Neuron (in vitro differentiated cells): ENCODE data around the gene BPI.
"Not testable (repeated sequence)": the region's sequence is repeated elsewhere in the genome, so short reads cannot be mapped to it uniquely, and the experiment has no call there.

Experiments used
- H2AFZ ChIP-seq: one replicate; pipeline ENCODE4 v1.6.1; 2013; ENCODE audit warnings: low read depth, mild to moderate bottlenecking, inconsistent platforms, low read length, moderate library complexity
- H3K27me3 ChIP-seq: one replicate; pipeline ENCODE4 v1.6.1; 2013; ENCODE audit warnings: low read length; ENCODE audit not compliant: insufficient read depth
- H3K36me3 ChIP-seq: one replicate; pipeline ENCODE4 v1.6.1; 2013; ENCODE audit warnings: low read length; ENCODE audit not compliant: insufficient read depth
- H3K4me1 ChIP-seq: one replicate; pipeline ENCODE4 v1.6.1; 2013; ENCODE audit warnings: low read length; ENCODE audit not compliant: insufficient read depth
- H3K4me3 ChIP-seq: 2 replicates; pipeline ENCODE4 v1.5.1; 2013; ENCODE audit warnings: mild to moderate bottlenecking, low read length, moderate library complexity
- H3K9me3 ChIP-seq: one replicate; pipeline ENCODE4 v1.6.1; 2013; ENCODE audit warnings: low read length

The BPI gene

DNA sequence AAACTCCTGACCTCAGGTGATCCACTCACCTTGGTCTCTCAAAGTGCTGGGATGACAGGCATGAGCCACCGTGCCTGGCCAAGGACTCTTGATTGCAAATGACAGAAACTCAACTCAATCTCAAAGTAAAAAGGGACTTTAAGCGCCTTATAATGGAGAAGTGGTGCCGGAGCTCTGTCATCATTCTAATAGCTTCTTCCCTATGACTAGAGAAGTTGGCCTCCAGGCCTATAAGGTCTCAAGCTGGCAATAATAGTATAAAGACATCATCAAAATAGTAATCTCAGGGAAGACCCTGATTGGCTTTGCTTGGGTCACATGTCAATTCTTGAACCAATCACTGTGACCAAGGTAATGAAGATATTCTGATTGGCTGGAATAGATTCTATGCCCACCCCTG, 34.9 kb upstream of the BPI start:
- Histone ChIP-seq H3K36me3 (no peaks in the 10 kb centered on the region), H3K27me3 (no peaks in the 10 kb centered on the region), H3K4me3 (no peak overlapping the region), H3K9me3 (no peaks in the 10 kb centered on the region), H3K4me1 (no peaks in the 10 kb centered on the region), H2AFZ (no peak overlapping the region)

DNA sequence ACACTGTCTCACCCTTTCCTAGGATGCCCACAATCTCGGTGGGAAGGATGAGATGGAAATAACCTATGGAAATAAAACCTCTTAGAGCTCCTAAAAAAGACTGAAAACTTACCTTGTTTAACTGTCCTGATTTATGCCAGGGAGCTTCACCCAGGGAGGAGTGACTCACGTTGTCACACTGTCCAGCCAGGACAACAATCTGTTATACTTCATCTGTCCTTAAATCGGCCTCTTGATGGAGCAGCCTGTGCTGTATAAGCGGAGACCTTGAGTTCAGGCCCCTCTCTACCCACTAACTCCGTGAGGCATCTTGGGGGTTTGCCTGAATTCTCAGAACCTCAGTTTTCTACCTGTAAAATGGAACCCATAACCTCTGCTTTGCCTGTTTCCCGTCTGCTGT, 34.2 kb upstream of the BPI start:
- Histone ChIP-seq H2AFZ (no peak overlapping the region), H3K4me3 (no peak overlapping the region), H3K4me1 (no peaks in the 10 kb centered on the region)

GRCh38 chr20:38270869-38271605, 32.9 kb upstream of the BPI start:
- Histone ChIP-seq H3K27me3 (no peaks in the 10 kb centered on the region), H3K4me3 (no peak overlapping the region), H3K36me3 (no peaks in the 10 kb centered on the region), H3K4me1 (no peaks in the 10 kb centered on the region), H3K9me3 (no peaks in the 10 kb centered on the region), H2AFZ (no peak overlapping the region)

More for the DNA sequence above, 34.2 kb upstream of the BPI start:
- Histone ChIP-seq H3K36me3 (no peaks in the 10 kb centered on the region), H3K27me3 (no peaks in the 10 kb centered on the region), H3K9me3 (no peaks in the 10 kb centered on the region)

GRCh38 chr20:38271608-38272120, 32.3 kb upstream of the BPI start:
- no peak overlapping the region for H3K4me3 ChIP-seq
- no peak overlapping the region for H2AFZ ChIP-seq
- no peaks in the 10 kb centered on the region for H3K27me3 ChIP-seq
- no peaks in the 10 kb centered on the region for H3K36me3 ChIP-seq
- H3K4me1 ChIP-seq, result no peaks in the 10 kb centered on the region
- H3K9me3 ChIP-seq, result no peaks in the 10 kb centered on the region

DNA sequence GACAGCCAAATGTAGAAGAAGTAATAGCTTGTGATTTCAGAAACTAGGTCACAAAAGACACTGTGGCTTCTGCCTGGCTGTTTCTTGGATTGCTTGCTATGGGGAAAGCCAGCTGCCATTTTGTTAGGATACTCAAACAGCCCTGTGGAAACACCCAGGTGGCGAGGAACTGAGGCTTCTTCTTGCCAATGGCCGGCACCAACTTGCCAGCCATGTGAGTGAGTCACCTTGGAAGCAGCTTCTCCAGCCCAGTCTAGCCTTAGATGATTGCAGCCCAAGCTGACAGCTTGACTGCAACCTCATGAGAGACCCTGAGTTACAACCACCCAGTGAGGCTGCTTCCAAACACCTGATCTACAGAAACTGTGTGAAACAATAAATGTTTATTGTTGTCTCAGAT, 31.6 kb upstream of the BPI start:
- H3K4me1 ChIP-seq, result no peaks in the 10 kb centered on the region
- H2AFZ ChIP-seq, result no peak overlapping the region
- H3K36me3 ChIP-seq, result no peaks in the 10 kb centered on the region
- no peaks in the 10 kb centered on the region for H3K27me3 ChIP-seq
- no peaks in the 10 kb centered on the region for H3K9me3 ChIP-seq
- no peak overlapping the region for H3K4me3 ChIP-seq

- Histone ChIP-seq H3K27me3 (peaks cover 3% of the 10 kb centered on the region), H3K4me1 (no peaks in the 10 kb centered on the region), H2AFZ (no peak overlapping the region), H3K4me3 (no peak overlapping the region), H3K9me3 (no peaks in the 10 kb centered on the region), H3K36me3 (no peaks in the 10 kb centered on the region)
Measured at GRCh38 chr20:38272961-38273360, 31.0 kb upstream of the BPI start.

GRCh38 chr20:38275815-38276550, 28.0 kb upstream of the BPI start:
- Histone ChIP-seq H3K27me3 (peaks cover 3% of the 10 kb centered on the region), H3K4me1 (no peaks in the 10 kb centered on the region), H3K9me3 (no peaks in the 10 kb centered on the region), H3K36me3 (no peaks in the 10 kb centered on the region), H3K4me3 (no peak overlapping the region), H2AFZ (no peak overlapping the region)

DNA sequence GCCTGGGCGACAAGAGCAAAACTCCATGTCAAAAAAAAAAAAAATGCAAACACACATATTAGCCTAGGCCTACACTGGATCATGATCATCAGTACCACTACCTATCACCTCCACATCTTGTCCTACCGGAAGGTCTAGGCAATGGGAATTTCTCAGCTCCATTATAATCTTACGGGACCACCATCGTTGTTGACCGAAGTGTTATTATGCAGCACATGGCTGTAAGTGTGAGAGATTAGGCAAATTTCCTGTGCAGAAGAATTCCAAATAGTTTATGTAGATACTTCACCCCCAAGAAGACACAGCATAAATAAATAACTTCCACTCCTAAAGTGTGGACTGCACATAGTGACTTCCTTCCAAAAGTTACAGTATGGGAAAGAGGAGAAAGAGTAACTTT, 26.7 kb upstream of the BPI start:
- Histone ChIP-seq H3K4me1 (no peaks in the 10 kb centered on the region), H2AFZ (no peak overlapping the region), H3K9me3 (no peaks in the 10 kb centered on the region), H3K4me3 (no peak overlapping the region), H3K36me3 (no peaks in the 10 kb centered on the region), H3K27me3 (peaks cover 3% of the 10 kb centered on the region)

- no peak overlapping the region for H2AFZ ChIP-seq
- H3K4me3 ChIP-seq, result no peak overlapping the region
- peaks cover 3% of the 10 kb centered on the region for H3K27me3 ChIP-seq
- no peaks in the 10 kb centered on the region for H3K9me3 ChIP-seq
- H3K4me1 ChIP-seq, result no peaks in the 10 kb centered on the region
- no peaks in the 10 kb centered on the region for H3K36me3 ChIP-seq
Measured at GRCh38 chr20:38277691-38278090, 26.3 kb upstream of the BPI start.

DNA sequence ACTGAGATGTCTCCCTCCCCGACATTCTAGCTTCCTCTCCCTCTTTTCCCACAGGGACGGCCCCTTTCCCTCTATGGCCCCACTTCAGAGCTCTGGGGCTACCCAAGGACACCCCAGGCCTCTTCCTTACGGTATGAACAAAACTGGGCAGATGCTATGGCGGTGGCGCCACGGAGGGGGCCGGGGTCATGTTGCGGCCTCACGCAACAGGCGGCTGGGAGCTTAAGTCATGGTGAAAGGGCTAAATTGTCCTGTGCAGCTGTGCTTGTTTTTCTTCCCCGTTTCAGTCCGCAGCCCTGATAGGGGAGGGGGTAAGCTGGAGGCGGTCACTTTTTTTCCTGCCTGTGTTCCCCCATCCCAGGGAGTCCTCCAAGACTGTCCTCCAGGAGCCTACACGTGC, 25.8 kb upstream of the BPI start:
- Histone ChIP-seq H3K36me3 (no peaks in the 10 kb centered on the region), H3K9me3 (no peaks in the 10 kb centered on the region), H2AFZ (no peak overlapping the region), H3K4me1 (no peaks in the 10 kb centered on the region), H3K4me3 (no peak overlapping the region), H3K27me3 (peaks cover 3% of the 10 kb centered on the region)

DNA sequence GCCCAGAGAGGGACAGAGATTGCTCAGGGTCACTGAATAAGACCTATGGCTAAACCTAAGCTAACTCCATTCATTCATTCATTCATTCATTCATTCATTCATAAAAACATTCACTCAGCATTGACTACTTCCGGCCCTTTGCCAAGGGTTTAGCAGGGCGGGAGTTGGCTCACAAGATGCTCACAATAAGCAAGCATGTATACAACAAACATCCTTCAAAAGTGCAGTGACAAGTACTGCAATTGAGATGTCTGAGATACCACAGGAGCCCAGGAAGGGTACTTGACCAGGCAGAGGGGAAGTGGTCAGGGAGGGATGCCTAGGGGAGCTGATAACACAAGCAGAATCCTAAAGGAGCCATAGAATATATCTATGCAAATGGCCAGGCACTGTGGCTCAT, 25.2 kb upstream of the BPI start:
- H3K4me3 ChIP-seq, result no peak overlapping the region
- peaks cover 3% of the 10 kb centered on the region for H3K27me3 ChIP-seq
- no peaks in the 10 kb centered on the region for H3K36me3 ChIP-seq
- H2AFZ ChIP-seq, result no peak overlapping the region
- peaks cover 2% of the 10 kb centered on the region for H3K9me3 ChIP-seq
- no peaks in the 10 kb centered on the region for H3K4me1 ChIP-seq

DNA sequence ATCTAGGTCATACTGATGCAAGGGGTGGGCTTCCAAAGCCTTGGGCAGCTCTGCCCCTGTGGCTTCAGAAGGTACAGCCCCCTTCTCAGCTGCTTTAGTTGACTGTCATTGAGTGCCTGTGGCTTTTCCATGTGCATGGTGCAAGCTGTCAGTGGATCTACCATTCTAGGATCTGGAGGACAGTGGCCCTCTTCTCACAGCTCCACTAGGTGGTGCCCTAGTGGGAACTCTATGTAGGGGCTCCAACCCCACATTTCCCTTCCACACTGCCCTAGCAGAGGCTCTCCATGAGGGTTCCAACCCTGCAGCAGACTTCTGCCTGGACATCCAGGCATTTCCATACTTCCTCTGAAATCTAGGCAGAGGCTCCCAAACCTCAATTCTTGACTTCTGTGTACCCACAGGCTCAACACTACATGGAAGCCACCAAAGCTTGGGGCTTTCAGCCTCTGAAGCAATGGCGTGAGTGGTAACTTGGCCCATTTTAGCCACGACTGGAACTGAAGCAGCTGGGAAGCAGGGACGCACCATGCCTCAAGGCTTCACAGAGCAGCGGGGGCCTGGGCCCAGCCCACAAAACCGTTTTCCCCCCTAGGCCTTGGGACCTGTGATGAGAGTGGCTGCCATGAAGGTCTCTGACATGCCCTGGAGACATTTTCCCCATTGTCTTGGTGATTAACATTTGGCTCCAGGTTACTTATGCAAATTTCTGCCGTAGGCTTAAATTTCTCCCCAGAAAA, 22.6 kb upstream of the BPI start:
- not testable (repeated sequence) for H3K4me1 ChIP-seq, H3K27me3 ChIP-seq, H2AFZ ChIP-seq, H3K36me3 ChIP-seq, H3K4me3 ChIP-seq, H3K9me3 ChIP-seq

DNA sequence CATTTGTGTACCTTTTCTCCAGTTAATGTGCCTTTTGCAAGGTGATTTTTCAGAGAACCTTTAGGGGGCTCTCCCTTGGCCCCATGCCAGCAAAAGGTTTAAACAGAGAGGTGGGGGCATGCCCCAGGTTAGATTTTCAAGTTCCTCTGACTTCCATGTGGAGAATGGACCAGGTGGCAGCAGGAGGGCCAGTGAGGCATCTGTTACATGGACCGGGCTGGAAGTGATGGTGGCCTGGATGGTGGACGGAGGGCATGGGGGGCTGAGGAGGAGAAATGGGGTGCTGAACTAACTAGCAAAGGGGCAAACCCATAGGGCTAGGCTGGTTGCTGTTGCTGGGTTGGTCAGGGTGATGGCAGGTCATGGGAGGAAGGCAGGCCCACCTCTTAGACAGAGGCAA, 20.7 kb upstream of the BPI start:
- no peak overlapping the region for H3K4me3 ChIP-seq
- H3K36me3 ChIP-seq, result no peaks in the 10 kb centered on the region
- H3K27me3 ChIP-seq, result no peaks in the 10 kb centered on the region
- no peak overlapping the region for H2AFZ ChIP-seq
- H3K9me3 ChIP-seq, result peaks cover 2% of the 10 kb centered on the region
- H3K4me1 ChIP-seq, result peaks cover 6% of the 10 kb centered on the region
